ENCODE results near the gene MPEG1. TPM values are rescaled to one million over a fixed set of nuclear protein-coding genes. Genes with fewer than 3 reads are reported as not detected.

The MPEG1 gene
- total and polyA plus RNA-seq, 10 donors: 46.0 to 410 (median 246) TPM

DNA sequence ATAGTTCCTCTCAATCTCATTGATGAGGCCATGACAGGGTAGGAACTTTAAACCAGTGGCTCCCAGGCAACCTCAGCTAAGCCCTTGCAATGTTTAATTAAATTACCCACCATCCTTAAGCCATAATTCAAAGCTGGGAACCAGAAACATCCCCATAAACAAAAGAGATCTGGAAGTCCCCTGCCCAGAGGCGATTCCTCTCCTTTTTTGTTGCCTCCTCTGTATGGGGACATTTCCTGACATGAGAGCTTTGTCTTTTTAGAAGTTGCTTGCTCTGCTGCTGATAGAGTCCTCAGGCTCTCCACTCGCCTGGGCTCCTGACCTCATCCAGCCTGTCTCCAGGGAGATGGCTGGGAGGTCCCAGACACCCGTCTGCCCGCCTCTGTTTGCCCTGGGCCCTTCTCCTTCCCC lies 37.6 kb downstream of the MPEG1 start:
- intact Hi-C loops (cut with DNase I; ENCODE audit: low total_unique reads): no loop called here
- peaks cover 0 to 7% (median 0%) of the 10 kb centered on the region in 6 donors for H3K36me3 ChIP-seq
- peaks cover 3 to 43% (median 24%) of the 10 kb centered on the region in 6 donors for H3K4me1 ChIP-seq
- no peak for DNase-seq
- no peak overlapping the region for H3K4me3 ChIP-seq
- peak overlapping the region; percentile 38 to 85 (median 74) for H3K27ac ChIP-seq
- WGBS, 5 donors: 67 to 76% (median 70%) methylated on average over 4 of the region's 4 CpGs
- H3K9me3 ChIP-seq: peaks cover 0 to 13% (median 3%) of the 10 kb centered on the region in 8 donors
- H3K27me3 ChIP-seq (replicated peaks in 1 of 7): peaks cover 0 to 17% (median 0%) of the 10 kb centered on the region in 7 donors
- TF ChIP-seq, protein P1, sequence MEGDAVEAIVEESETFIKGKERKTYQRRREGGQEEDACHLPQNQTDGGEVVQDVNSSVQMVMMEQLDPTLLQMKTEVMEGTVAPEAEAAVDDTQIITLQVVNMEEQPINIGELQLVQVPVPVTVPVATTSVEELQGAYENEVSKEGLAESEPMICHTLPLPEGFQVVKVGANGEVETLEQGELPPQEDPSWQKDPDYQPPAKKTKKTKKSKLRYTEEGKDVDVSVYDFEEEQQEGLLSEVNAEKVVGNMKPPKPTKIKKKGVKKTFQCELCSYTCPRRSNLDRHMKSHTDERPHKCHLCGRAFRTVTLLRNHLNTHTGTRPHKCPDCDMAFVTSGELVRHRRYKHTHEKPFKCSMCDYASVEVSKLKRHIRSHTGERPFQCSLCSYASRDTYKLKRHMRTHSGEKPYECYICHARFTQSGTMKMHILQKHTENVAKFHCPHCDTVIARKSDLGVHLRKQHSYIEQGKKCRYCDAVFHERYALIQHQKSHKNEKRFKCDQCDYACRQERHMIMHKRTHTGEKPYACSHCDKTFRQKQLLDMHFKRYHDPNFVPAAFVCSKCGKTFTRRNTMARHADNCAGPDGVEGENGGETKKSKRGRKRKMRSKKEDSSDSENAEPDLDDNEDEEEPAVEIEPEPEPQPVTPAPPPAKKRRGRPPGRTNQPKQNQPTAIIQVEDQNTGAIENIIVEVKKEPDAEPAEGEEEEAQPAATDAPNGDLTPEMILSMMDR (IDR thresholded peaks at IDR 0.05 in 8 of 11, conservative IDR thresholded peaks at IDR 0.05 in 3 of 11): no peak
- TF ChIP-seq POLR2A (IDR thresholded peaks at IDR 0.05) (no peak), POLR2AphosphoS5 (IDR thresholded peaks at IDR 0.05) (no peak)

DNA sequence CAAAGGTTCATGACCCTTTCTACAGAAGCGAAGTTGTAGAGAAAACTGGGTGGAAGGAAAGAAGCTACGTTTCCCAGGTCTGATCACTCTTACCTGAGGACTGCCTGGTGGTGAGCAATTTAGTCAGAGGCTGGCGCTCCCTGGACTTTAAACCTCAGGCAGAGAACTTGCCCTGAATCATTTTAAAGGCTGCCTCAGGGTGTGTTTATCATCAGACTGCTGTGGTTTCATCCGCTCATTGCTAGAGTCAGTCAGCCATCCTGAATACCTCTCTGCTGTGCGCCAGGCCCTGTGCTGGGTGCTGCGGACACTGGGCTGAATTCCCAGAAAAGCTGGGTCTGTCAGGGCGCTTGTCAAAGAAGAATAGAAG lies 38.1 kb downstream of the MPEG1 start:
- no peak for TF ChIP-seq POLR2A (IDR thresholded peaks at IDR 0.05)
- TF ChIP-seq, protein P1 (IDR thresholded peaks at IDR 0.05 in 8 of 11, conservative IDR thresholded peaks at IDR 0.05 in 3 of 11): no peak
- no peak for TF ChIP-seq POLR2AphosphoS5 (IDR thresholded peaks at IDR 0.05)

DNA sequence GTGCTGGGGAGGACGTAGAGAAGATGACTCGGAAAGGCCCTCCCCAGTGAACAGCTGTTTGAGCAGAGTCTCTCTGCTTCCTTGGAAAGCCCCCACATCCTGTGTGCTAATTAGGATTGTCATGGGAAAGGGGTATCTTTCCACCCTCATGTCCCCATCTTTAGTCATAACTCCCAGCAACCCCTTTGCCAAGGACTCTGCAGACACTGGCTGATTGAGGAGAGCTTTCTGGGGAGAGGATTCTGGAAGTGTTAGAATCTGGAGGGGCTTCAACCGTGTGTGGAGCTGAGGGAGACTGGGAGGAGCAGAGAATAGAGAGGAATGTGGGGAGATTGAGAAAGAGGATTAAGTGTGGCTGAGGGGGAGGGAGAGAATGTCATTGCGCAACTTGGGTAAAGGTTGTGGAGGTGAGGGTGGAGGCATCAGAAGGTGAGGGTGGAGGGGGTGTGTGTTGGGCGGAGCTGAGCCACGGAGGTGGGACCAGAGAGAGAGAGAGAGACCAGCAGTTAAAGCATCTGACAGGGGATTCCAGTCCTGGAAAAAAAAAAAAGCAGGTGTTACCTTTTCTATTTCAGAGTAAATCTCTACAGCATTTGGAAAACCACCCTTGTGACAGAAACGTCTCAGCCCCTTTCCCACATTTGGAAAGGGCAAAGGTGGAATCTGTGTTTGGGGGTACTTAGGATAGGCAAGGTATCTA lies 38.6 kb downstream of the MPEG1 start:
- DNase-seq: no peak
- intact Hi-C loops (cut with DNase I; ENCODE audit: low total_unique reads): loop anchor here (5.0 kb wide), 3 partner anchors 33 to 258 kb away; no protein-coding TSS in a partner anchor

More for the DNA sequence above, 38.1 kb downstream of the MPEG1 start:
- intact Hi-C loops (cut with DNase I; ENCODE audit: low total_unique reads): loop anchor here (5.0 kb wide), 3 partner anchors 33 to 258 kb away; no protein-coding TSS in a partner anchor
- Histone ChIP-seq H3K4me1 (peaks cover 3 to 42% (median 24%) of the 10 kb centered on the region in 6 donors), H3K4me3 (no peak overlapping the region), H3K36me3 (peaks cover 0 to 7% (median 0%) of the 10 kb centered on the region in 6 donors), H3K9me3 (peaks cover 0 to 9% (median 3%) of the 10 kb centered on the region in 8 donors), H3K27ac (peak overlapping the region; percentile 38 to 85 (median 74)), H3K27me3 (replicated peaks in 1 of 7) (peaks cover 0 to 17% (median 0%) of the 10 kb centered on the region in 7 donors)
- no peak for DNase-seq
- 75 to 86% (median 81%) methylated on average over 7 of the region's 7 CpGs for WGBS, 5 donors

More for the DNA sequence above, 38.6 kb downstream of the MPEG1 start:
- Histone ChIP-seq H3K36me3 (peaks cover 0 to 7% (median 0%) of the 10 kb centered on the region in 6 donors), H3K9me3 (peaks cover 0 to 4% (median under 1%) of the 10 kb centered on the region in 8 donors), H3K27me3 (replicated peaks in 1 of 7) (peaks cover 0 to 17% (median 0%) of the 10 kb centered on the region in 7 donors), H3K4me1 (peaks cover 3 to 42% (median 24%) of the 10 kb centered on the region in 6 donors), H3K4me3 (peak overlapping the region in 7 of 8 donors; percentile 80 to 96 (median 86)), H3K27ac (peak overlapping the region in 7 of 8 donors; percentile 69 to 85 (median 78))
- 45 to 62% (median 51%) methylated on average over 5 to 7 of the region's 7 CpGs for WGBS, 5 donors
- TF ChIP-seq POLR2A (IDR thresholded peaks at IDR 0.05): no peak
- TF ChIP-seq POLR2AphosphoS5 (IDR thresholded peaks at IDR 0.05): no peak
- TF ChIP-seq, protein P1 (IDR thresholded peaks at IDR 0.05 in 8 of 11, conservative IDR thresholded peaks at IDR 0.05 in 3 of 11): no peak
